ENCODE measurements around the gene FAM185A.

FAM185A gene

GRCh38 chr7:102821994-102822747 is 73.4 kb downstream of the FAM185A start:
- peaks cover 2% of the 10 kb centered on the region for H3K36me3 Mint-ChIP-seq (ENCODE audit: insufficient read depth)
- H3K4me3 Mint-ChIP-seq: no peak overlapping the region
- DNase-seq (ENCODE audit: low spot score in 2 of 2) (no peak), ATAC-seq (replicated peaks; ENCODE audit: extremely low read depth, poor library complexity, severe bottlenecking) (no peak)
- H3K9me3 Mint-ChIP-seq: no peaks in the 10 kb centered on the region
- H3K27ac Mint-ChIP-seq (ENCODE audit: low read depth): no peak overlapping the region
- no peaks in the 10 kb centered on the region for H3K4me1 Mint-ChIP-seq
- no peaks in the 10 kb centered on the region for H3K27me3 Mint-ChIP-seq

- no peak overlapping the region for H3K4me3 Mint-ChIP-seq
- no peaks in the 10 kb centered on the region for H3K4me1 Mint-ChIP-seq
- no peak for ATAC-seq (replicated peaks; ENCODE audit: extremely low read depth, poor library complexity, severe bottlenecking)
- H3K27ac Mint-ChIP-seq (ENCODE audit: low read depth): no peak overlapping the region
- H3K27me3 Mint-ChIP-seq: no peaks in the 10 kb centered on the region
- DNase-seq (ENCODE audit: low spot score in 2 of 2): no peak
- H3K36me3 Mint-ChIP-seq (ENCODE audit: insufficient read depth): peaks cover 2% of the 10 kb centered on the region
- H3K9me3 Mint-ChIP-seq: no peaks in the 10 kb centered on the region
These were observed 74.8 kb downstream of the FAM185A start for GRCh38 chr7:102823390-102824119.

GRCh38 chr7:102828286-102828685 is 79.5 kb downstream of the FAM185A start:
- no peaks in the 10 kb centered on the region for H3K27me3 Mint-ChIP-seq
- H3K27ac Mint-ChIP-seq (ENCODE audit: low read depth): no peak overlapping the region
- H3K4me3 Mint-ChIP-seq: no peak overlapping the region
- H3K9me3 Mint-ChIP-seq: no peaks in the 10 kb centered on the region
- no peak for ATAC-seq (replicated peaks; ENCODE audit: extremely low read depth, poor library complexity, severe bottlenecking)
- DNase-seq (ENCODE audit: low spot score in 2 of 2): no peak
- H3K36me3 Mint-ChIP-seq (ENCODE audit: insufficient read depth): peaks cover 2% of the 10 kb centered on the region
- no peaks in the 10 kb centered on the region for H3K4me1 Mint-ChIP-seq

DNA sequence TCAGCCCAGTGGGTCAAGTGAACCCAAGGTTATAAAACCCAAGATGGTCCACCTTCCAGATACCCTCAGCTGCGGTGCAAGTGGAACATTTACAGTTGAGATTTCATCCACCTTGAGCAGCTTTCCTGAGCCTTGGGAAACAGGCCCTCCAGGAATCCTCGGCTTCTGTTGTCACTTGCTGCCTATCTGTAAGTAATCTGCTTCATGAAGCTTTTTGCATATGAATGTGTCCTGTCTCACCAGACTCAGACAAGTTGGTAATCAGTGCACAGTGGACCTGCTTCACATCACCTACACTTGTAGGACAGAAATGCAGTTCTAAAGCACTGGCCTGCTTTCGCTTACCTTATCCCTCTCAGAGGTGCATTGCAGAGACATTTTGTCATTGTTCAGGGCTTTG is 80.3 kb downstream of the FAM185A start:
- Mint-ChIP-seq H3K4me1 (no peaks in the 10 kb centered on the region), H3K9me3 (no peaks in the 10 kb centered on the region), H3K27me3 (no peaks in the 10 kb centered on the region), H3K36me3 (ENCODE audit: insufficient read depth) (peaks cover 2% of the 10 kb centered on the region), H3K27ac (ENCODE audit: low read depth) (no peak overlapping the region), H3K4me3 (no peak overlapping the region)
- DNase-seq (ENCODE audit: low spot score in 2 of 2) (no peak), ATAC-seq (replicated peaks; ENCODE audit: extremely low read depth, poor library complexity, severe bottlenecking) (no peak)

DNA sequence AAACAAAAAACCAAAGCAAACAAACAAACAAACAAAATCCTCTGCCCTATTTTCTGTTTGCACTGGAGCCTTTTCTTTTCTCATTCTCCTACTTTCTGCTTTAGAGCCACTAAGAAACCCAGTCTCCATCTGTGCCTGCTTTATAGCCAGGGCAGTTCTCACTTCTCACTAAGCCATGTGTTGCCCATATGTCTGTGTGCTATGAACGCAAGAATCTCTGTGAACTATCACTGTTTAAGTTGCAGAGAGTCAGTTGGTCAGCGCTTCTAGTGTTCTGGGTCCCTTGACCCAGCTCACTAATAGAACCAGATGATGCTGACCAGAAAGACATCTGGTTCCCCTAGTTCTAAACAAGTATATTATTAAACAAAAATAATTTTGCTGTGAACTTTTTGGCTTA is 81.4 kb downstream of the FAM185A start:
- H3K4me1 Mint-ChIP-seq: no peaks in the 10 kb centered on the region
- H3K4me3 Mint-ChIP-seq: no peak overlapping the region
- H3K27me3 Mint-ChIP-seq: no peaks in the 10 kb centered on the region
- no peak for DNase-seq (ENCODE audit: low spot score in 2 of 2)
- no peak overlapping the region for H3K27ac Mint-ChIP-seq (ENCODE audit: low read depth)
- ATAC-seq (replicated peaks; ENCODE audit: extremely low read depth, poor library complexity, severe bottlenecking): no peak
- no peaks in the 10 kb centered on the region for H3K9me3 Mint-ChIP-seq
- no peaks in the 10 kb centered on the region for H3K36me3 Mint-ChIP-seq (ENCODE audit: insufficient read depth)

DNA sequence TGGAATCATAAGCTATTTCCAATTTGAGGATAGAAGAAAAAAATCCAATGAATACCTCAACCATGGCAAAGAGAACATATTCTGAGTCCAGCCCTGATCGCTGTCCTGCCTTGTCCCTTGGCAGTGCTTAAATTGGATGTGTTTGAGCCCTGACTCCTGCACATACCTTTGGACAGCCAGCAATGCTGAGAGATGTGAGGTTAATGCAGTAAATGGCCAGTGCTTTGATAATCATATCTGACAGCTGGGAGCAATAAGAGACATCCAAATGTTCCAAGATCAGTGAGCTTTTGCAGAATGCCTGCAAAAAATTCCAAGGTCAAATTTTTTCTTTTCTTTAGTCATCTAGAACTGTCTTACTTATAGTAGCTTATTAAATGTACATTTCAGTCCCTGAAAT is 83.9 kb downstream of the FAM185A start:
- no peak overlapping the region for H3K27ac Mint-ChIP-seq (ENCODE audit: low read depth)
- ATAC-seq (replicated peaks; ENCODE audit: extremely low read depth, poor library complexity, severe bottlenecking) (no peak), DNase-seq (ENCODE audit: low spot score in 2 of 2) (no peak)
- H3K27me3 Mint-ChIP-seq: no peaks in the 10 kb centered on the region
- no peaks in the 10 kb centered on the region for H3K9me3 Mint-ChIP-seq
- no peaks in the 10 kb centered on the region for H3K4me1 Mint-ChIP-seq
- no peaks in the 10 kb centered on the region for H3K36me3 Mint-ChIP-seq (ENCODE audit: insufficient read depth)
- no peak overlapping the region for H3K4me3 Mint-ChIP-seq

- DNase-seq (ENCODE audit: low spot score in 2 of 2) (no peak), ATAC-seq (replicated peaks; ENCODE audit: extremely low read depth, poor library complexity, severe bottlenecking) (no peak)
- H3K27me3 Mint-ChIP-seq: no peaks in the 10 kb centered on the region
- no peak overlapping the region for H3K27ac Mint-ChIP-seq (ENCODE audit: low read depth)
- H3K36me3 Mint-ChIP-seq (ENCODE audit: insufficient read depth): no peaks in the 10 kb centered on the region
- no peak overlapping the region for H3K4me3 Mint-ChIP-seq
- H3K4me1 Mint-ChIP-seq: no peaks in the 10 kb centered on the region
- no peaks in the 10 kb centered on the region for H3K9me3 Mint-ChIP-seq
These were observed 84.5 kb downstream of the FAM185A start for GRCh38 chr7:102833343-102833742.

DNA sequence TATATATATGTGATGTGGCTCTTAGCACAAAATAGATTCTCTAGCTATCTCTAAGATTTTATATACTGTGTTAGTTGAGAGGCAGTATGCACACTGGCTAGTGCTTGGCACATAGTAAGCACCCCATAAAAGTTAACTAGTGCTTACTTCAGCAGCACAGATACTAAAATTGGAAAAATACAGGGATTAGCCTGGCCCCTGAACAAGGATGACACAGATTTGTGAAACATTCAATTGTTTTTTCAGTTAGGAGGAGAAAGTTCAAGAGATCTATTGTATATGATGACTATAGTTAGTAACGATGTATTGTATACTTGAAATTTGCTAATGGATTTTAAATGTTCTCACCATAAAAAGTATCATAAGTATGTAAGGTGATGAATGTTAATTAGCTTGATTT is 85.7 kb downstream of the FAM185A start:
- DNase-seq (ENCODE audit: low spot score in 2 of 2) (no peak), ATAC-seq (replicated peaks; ENCODE audit: extremely low read depth, poor library complexity, severe bottlenecking) (no peak)

GRCh38 chr7:102834999-102835398 is 86.2 kb downstream of the FAM185A start:
- Mint-ChIP-seq H3K4me3 (no peak overlapping the region), H3K9me3 (no peaks in the 10 kb centered on the region), H3K36me3 (ENCODE audit: insufficient read depth) (no peaks in the 10 kb centered on the region), H3K27ac (ENCODE audit: low read depth) (no peak overlapping the region), H3K27me3 (no peaks in the 10 kb centered on the region), H3K4me1 (no peaks in the 10 kb centered on the region)
- no peak for ATAC-seq (replicated peaks; ENCODE audit: extremely low read depth, poor library complexity, severe bottlenecking)
- no peak for DNase-seq (ENCODE audit: low spot score in 2 of 2)

More for the DNA sequence above, 85.7 kb downstream of the FAM185A start:
- H3K4me3 Mint-ChIP-seq: no peak overlapping the region
- H3K9me3 Mint-ChIP-seq: no peaks in the 10 kb centered on the region
- no peaks in the 10 kb centered on the region for H3K4me1 Mint-ChIP-seq
- no peaks in the 10 kb centered on the region for H3K27me3 Mint-ChIP-seq
- H3K27ac Mint-ChIP-seq (ENCODE audit: low read depth): no peak overlapping the region
- no peaks in the 10 kb centered on the region for H3K36me3 Mint-ChIP-seq (ENCODE audit: insufficient read depth)

DNA sequence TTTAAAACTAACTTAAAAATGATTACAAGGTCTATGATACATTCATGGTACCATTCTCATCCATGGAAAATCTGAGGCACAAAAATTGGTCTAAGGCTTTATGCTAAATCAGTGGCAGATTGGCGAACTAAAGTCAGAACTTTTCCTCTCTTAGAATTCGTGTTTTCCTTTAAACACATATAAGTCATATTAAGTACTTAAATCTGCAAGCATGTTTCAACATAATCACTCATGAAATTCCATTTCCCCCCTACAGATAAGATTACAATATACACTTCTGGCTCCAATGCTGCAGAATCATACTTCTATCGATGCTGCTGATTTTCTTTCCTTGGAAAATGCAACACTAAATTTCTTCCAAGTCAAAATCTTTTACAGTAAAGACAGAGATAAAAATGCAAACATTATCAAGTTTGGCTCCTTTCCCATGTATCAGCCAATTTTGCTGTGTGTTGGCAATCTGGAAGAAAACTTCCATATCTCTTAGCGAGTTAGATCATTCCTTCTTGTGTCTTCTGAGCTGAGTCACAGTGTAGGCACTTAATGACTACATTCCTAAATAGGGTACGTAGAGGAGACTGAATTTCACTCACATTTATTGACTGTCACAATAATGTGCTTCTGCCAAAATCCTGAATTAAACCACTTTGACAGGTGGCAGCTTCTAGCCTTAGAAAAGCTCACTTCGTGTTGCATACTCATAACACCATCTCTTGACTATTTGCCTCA is 87.6 kb downstream of the FAM185A start:
- Mint-ChIP-seq H3K9me3 (no peaks in the 10 kb centered on the region), H3K27ac (ENCODE audit: low read depth) (no peak overlapping the region), H3K27me3 (no peaks in the 10 kb centered on the region), H3K36me3 (ENCODE audit: insufficient read depth) (no peaks in the 10 kb centered on the region), H3K4me1 (no peaks in the 10 kb centered on the region), H3K4me3 (no peak overlapping the region)
- DNase-seq (ENCODE audit: low spot score in 2 of 2) (no peak), ATAC-seq (replicated peaks; ENCODE audit: extremely low read depth, poor library complexity, severe bottlenecking) (no peak)

- Mint-ChIP-seq H3K4me1 (no peaks in the 10 kb centered on the region), H3K9me3 (no peaks in the 10 kb centered on the region), H3K27ac (ENCODE audit: low read depth) (no peak overlapping the region), H3K36me3 (ENCODE audit: insufficient read depth) (no peaks in the 10 kb centered on the region), H3K4me3 (no peak overlapping the region), H3K27me3 (no peaks in the 10 kb centered on the region)
- DNase-seq (ENCODE audit: low spot score in 2 of 2) (no peak), ATAC-seq (replicated peaks; ENCODE audit: extremely low read depth, poor library complexity, severe bottlenecking) (no peak)
These were observed 88.2 kb downstream of the FAM185A start for GRCh38 chr7:102836977-102837376.

DNA sequence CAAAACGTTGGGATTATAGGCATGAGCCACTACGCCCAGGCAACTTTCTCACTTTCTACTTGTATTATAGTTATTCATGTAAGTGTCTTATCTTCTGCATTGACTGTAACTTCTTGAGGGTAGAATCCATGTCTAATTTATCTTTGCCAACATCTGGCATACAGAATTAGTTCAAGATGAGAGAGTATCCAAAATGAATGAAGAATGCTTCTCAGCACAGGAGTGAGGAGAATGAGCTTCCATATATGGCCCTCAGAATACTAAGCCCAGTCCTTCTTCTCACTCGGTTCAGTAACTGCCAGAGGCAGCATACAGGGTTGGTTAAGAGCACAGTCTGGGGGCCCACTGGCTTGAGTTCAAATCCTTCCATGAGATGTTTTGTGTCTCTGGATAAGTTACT is 89.0 kb downstream of the FAM185A start:
- no peaks in the 10 kb centered on the region for H3K9me3 Mint-ChIP-seq
- DNase-seq (ENCODE audit: low spot score in 2 of 2) (no peak), ATAC-seq (replicated peaks; ENCODE audit: extremely low read depth, poor library complexity, severe bottlenecking) (no peak)
- H3K4me3 Mint-ChIP-seq: no peak overlapping the region
- H3K27ac Mint-ChIP-seq (ENCODE audit: low read depth): no peak overlapping the region
- H3K27me3 Mint-ChIP-seq: no peaks in the 10 kb centered on the region
- no peaks in the 10 kb centered on the region for H3K4me1 Mint-ChIP-seq
- no peaks in the 10 kb centered on the region for H3K36me3 Mint-ChIP-seq (ENCODE audit: insufficient read depth)
